Measurements from ENCODE around the gene ASIC4.

ASIC4 gene

DNA sequence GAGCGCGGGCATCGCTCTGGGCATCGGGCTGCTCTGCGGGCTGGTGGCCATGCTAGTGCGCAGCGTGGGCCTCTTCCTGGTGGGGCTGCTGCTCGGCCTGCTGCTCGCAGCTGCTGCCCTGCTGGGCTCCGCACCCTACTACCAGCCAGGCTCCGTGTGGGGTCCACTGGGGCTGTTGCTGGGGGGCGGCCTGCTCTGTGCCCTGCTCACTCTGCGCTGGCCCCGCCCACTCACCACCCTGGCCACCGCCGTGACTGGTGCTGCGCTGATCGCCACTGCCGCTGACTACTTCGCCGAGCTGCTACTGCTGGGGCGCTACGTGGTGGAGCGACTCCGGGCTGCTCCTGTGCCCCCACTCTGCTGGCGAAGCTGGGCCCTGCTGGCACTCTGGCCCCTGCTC lies 33.3 kb downstream of the ASIC4 start:
- no peak for ATAC-seq (ENCODE audit: low read depth)
- H3K36me3 Mint-ChIP-seq = no peaks in the 10 kb centered on the region

DNA sequence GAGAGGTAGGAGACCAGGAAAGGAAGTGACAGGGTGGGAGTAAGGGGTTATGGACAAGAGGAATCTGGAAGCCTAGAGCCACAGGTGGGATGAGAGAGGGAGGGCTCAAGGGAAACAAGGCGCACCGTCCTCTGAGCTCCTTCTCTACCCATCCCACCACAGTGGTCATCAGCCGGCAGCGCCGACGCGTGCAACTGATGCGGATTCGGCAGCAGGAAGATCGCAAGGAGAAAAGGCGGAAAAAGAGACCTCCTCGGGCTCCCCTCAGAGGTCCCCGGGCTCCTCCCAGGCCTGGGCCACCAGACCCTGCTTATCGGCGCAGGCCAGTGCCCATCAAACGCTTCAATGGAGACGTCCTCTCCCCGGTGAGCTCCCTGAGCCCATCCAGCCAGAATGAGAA lies 34.7 kb downstream of the ASIC4 start:
- no peak overlapping the region for H3K27ac Mint-ChIP-seq
- H3K4me1 Mint-ChIP-seq = peaks cover 12% of the 10 kb centered on the region
- no peak for DNase-seq (ENCODE audit: low spot score in 2 of 2)
- no peaks in the 10 kb centered on the region for H3K36me3 Mint-ChIP-seq
- peaks cover 51% of the 10 kb centered on the region for H3K27me3 Mint-ChIP-seq
- no peak for ATAC-seq (ENCODE audit: low read depth)
- no peak overlapping the region for H3K4me3 Mint-ChIP-seq
- no peaks in the 10 kb centered on the region for H3K9me3 Mint-ChIP-seq

More for the DNA sequence above, 33.3 kb downstream of the ASIC4 start:
- no peak for DNase-seq (ENCODE audit: low spot score in 2 of 2)
- H3K4me3 Mint-ChIP-seq = no peak overlapping the region
- H3K9me3 Mint-ChIP-seq = no peaks in the 10 kb centered on the region
- H3K27me3 Mint-ChIP-seq = peaks cover 44% of the 10 kb centered on the region
- peaks cover 12% of the 10 kb centered on the region for H3K4me1 Mint-ChIP-seq
- H3K27ac Mint-ChIP-seq = no peak overlapping the region

DNA sequence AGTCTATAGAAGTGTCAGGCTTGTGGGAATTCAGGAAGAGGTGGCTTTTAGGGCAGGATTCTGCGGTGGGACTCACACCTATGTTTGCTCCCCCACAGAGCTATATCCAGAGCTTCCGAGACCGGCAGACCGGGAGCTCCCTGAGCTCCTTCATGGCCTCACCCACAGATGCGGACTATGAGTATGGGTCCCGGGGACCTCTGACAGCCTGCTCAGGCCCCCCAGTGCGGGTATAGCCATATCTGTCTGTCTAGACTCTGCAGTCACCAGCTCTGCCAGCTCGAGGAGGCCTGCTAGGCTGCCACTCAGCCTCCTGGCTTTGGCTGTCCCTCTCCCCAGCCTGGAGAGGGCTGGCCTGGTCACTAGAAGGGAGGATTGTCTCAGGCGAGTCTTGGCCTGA lies 35.3 kb downstream of the ASIC4 start:
- H3K4me3 Mint-ChIP-seq = no peak overlapping the region
- H3K27me3 Mint-ChIP-seq = peaks cover 53% of the 10 kb centered on the region
- peaks cover 9% of the 10 kb centered on the region for H3K4me1 Mint-ChIP-seq
- no peak overlapping the region for H3K27ac Mint-ChIP-seq
- no peak for ATAC-seq (ENCODE audit: low read depth)
- H3K36me3 Mint-ChIP-seq = no peaks in the 10 kb centered on the region
- H3K9me3 Mint-ChIP-seq = no peaks in the 10 kb centered on the region
- no peak for DNase-seq (ENCODE audit: low spot score in 2 of 2)

DNA sequence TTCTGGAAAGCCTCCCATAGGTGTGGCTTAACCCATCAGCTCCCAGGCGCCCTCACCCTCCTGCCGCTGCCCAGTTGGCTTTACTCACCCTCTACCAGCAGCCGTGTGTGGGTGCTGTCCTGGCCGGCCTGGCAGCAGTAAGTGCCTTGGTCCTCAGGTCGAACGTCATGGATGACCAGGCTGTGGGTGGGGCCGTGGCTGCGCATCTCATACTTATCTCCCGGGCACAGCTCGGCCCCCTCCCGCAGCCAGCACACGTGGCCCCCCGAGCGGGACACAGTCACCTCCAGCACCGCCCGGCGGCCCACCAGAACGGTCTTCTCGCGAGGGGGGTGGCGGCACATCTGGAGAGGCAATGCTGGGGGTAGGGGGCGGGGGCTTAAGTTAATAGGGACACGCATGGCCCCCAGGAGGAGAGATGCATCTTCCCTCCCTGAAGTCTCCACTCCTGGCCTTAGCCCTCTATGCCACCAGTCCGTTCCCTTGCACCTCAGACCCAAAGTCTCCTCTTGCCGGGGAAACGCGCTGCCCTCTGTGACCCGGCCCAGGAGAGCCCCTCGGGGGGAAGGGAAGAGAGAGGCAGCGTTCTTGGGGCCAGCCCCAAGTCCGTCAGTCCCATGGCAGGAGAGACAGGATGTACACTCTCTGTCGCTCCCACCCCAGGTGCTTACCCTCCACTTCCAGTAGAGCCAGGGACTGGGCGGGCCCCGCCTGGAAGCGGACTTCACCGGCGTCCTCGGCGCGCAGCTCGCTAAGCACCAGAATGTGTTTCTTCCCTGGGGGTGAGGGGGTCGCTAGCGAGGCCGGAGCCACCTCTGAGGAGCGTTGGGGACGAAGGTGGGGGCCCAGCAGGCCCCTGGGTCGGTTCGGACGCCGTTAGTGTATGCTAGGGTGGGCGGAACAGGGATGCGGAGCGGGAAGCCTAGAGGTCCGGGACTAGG lies 37.4 kb downstream of the ASIC4 start:
- Mint-ChIP-seq H3K27ac (no peak overlapping the region), H3K4me1 (peaks cover 9% of the 10 kb centered on the region), H3K27me3 (peaks cover 44% of the 10 kb centered on the region), H3K4me3 (peak overlapping the region; percentile 76), H3K36me3 (no peaks in the 10 kb centered on the region), H3K9me3 (no peaks in the 10 kb centered on the region)
- no peak for DNase-seq (ENCODE audit: low spot score in 2 of 2)
- no peak for ATAC-seq (ENCODE audit: low read depth)

DNA sequence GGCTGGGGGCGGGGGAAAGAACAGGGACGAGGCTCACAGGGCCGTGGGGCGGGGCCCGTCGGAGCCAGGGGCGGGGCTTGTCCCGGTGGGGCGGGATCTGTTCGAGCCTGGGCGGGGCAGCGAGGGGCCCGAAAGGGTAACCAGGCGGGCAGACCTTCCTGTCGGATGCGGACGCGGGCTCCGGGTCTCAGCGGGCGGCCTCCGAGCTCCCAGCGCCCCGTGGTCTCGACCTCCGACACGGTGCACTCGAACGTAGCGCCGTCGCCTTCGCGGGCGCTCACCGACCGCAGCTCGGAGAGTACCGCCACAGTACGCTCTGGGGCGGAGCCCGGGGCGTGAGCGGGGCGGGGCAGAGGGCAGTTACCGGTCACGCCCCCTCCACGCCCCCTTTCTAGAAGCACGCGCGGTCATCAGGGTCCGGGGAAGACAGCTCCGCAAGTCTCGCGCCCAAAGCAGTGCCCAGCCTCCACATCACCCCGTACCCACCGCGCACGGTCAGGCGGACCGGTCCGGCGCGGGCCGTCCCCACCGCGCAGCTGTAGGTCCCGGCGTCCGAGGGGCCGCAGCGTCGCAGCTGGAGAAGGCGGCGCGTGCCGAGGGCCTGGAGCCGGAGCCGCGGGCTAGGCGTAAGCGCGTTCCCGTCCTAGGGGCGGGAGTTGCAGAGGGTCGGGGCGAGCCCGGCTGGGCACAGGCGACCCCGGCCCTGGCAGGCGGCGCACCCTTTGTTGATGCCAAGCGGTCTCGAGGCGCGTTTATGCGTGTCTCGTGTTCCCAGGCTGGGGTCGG lies 38.3 kb downstream of the ASIC4 start:
- Mint-ChIP-seq H3K27me3 (peaks cover 40% of the 10 kb centered on the region), H3K27ac (no peak overlapping the region), H3K9me3 (no peaks in the 10 kb centered on the region), H3K36me3 (no peaks in the 10 kb centered on the region), H3K4me3 (peak overlapping the region; percentile 76), H3K4me1 (peaks cover 9% of the 10 kb centered on the region)
- ATAC-seq (ENCODE audit: low read depth) (peak; percentile 96), DNase-seq (ENCODE audit: low spot score in 2 of 2) (peak; percentile 63 to 75)

DNA sequence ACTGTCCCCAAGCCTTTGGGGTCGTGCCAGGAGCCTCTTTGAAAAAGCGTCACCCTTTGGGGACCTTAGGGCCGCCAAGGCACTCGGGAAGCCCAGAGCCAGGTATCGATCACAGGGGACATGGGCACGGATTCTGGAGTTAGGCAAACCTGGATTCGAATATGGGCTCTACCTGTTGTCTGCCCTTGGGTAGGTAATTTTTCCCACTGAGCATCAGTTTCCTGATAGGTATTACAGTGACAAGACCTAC lies 38.8 kb downstream of the ASIC4 start:
- H3K9me3 Mint-ChIP-seq = no peaks in the 10 kb centered on the region
- ATAC-seq (ENCODE audit: low read depth) (no peak), DNase-seq (ENCODE audit: low spot score in 2 of 2) (no peak)
- H3K4me3 Mint-ChIP-seq = no peak overlapping the region
- H3K27ac Mint-ChIP-seq = no peak overlapping the region
- no peaks in the 10 kb centered on the region for H3K36me3 Mint-ChIP-seq
- H3K4me1 Mint-ChIP-seq = peaks cover 9% of the 10 kb centered on the region
- peaks cover 39% of the 10 kb centered on the region for H3K27me3 Mint-ChIP-seq

DNA sequence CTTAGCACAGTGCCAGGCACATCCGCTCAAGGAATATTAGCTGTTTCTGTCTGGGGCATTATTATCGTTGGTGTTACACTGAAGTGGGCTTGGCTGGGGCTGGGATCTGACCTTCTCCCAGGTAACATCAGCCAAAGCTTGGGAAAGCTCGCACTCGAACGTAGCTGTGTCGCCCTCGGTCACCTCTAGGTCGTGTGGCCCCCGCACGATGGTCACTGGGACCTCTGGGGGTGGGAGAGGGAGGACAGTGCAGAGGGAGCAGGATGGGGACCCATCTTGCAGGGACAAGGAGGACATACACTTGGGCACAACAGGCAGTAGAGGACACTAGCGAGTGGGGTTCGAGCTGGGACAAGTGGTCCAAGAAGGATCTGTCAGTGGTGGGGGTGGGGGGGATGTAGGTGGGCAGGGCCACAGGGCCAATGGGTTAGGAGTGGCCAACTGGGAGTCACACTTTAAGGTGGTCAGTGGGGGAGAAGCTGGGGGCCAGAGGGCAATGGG lies 39.2 kb downstream of the ASIC4 start:
- no peak for DNase-seq (ENCODE audit: low spot score in 2 of 2)
- H3K4me3 Mint-ChIP-seq = no peak overlapping the region
- H3K27me3 Mint-ChIP-seq = peaks cover 37% of the 10 kb centered on the region
- ATAC-seq (ENCODE audit: low read depth) = no peak
- H3K27ac Mint-ChIP-seq = no peak overlapping the region
- H3K36me3 Mint-ChIP-seq = no peaks in the 10 kb centered on the region
- H3K9me3 Mint-ChIP-seq = no peaks in the 10 kb centered on the region
- H3K4me1 Mint-ChIP-seq = peaks cover 9% of the 10 kb centered on the region

DNA sequence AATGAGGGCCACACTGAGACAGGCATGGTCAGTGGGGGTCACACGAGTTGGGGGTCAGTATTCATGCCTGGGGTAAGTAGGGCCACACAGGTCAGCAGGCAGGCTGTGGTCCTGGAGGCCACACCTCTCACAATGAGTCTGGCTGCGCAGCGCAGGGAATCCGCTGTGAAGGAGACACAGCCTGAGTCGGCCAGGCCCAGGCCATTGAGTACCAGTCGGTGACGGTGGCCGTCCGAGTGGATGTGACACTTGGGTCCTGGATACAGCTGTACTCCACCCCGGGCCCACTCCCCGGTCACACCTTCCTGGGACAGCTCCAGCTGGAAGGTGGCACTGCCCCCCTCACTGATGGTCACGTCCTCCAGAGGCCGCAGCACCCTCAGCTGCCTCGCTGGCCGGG lies 40.1 kb downstream of the ASIC4 start:
- Mint-ChIP-seq H3K27ac (no peak overlapping the region), H3K36me3 (no peaks in the 10 kb centered on the region), H3K4me3 (no peak overlapping the region), H3K9me3 (no peaks in the 10 kb centered on the region), H3K27me3 (peaks cover 34% of the 10 kb centered on the region), H3K4me1 (peaks cover 9% of the 10 kb centered on the region)
- DNase-seq (ENCODE audit: low spot score in 2 of 2) (no peak), ATAC-seq (ENCODE audit: low read depth) (no peak)

DNA sequence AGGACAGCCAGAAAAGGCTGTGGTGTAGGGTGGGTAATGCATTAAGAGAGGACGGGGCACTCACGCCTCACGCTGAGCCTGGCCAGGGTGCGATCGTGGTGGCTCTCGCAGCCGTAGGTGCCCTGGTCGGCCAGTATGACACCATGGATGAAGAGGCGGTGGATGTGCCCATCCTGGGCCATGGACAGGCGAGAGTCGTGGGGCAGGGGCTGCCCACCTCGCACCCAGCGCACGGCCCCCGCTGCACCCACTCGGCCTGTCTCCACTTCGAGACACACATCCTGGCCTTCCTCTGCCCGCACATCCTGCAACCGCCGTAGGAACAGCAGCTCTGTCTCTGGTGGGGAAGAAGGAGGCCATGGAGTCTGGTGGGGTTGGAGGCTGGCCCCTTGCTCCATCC lies 41.7 kb downstream of the ASIC4 start:
- Mint-ChIP-seq H3K9me3 (no peaks in the 10 kb centered on the region), H3K27me3 (peaks cover 36% of the 10 kb centered on the region), H3K4me3 (no peak overlapping the region), H3K36me3 (no peaks in the 10 kb centered on the region), H3K27ac (no peak overlapping the region), H3K4me1 (peaks cover 7% of the 10 kb centered on the region)
- no peak for ATAC-seq (ENCODE audit: low read depth)
- DNase-seq (ENCODE audit: low spot score in 2 of 2) = no peak

DNA sequence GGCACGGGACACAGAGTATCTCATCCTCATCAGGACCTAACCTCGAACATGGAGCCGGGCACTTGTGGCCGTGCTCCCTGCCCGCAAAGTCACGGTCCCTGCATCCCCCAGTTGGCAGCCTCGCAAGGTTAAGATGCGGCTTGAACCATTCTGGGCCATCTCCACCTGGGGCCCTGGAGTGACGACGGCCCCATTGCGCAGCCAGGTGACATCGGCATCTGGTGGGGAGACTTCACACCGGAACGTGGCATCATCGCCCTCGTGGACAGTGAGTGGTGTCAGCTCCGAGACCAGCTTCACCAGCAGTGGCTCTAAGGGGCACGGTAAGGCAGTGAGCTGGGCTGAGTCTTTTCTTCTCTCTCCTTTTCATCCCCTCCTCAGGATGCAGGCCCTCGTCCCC lies 42.1 kb downstream of the ASIC4 start:
- DNase-seq (ENCODE audit: low spot score in 2 of 2) (no peak), ATAC-seq (ENCODE audit: low read depth) (no peak)
- H3K9me3 Mint-ChIP-seq = no peaks in the 10 kb centered on the region
- peaks cover 6% of the 10 kb centered on the region for H3K4me1 Mint-ChIP-seq
- no peak overlapping the region for H3K4me3 Mint-ChIP-seq
- no peaks in the 10 kb centered on the region for H3K36me3 Mint-ChIP-seq
- H3K27ac Mint-ChIP-seq = no peak overlapping the region
- peaks cover 37% of the 10 kb centered on the region for H3K27me3 Mint-ChIP-seq

DNA sequence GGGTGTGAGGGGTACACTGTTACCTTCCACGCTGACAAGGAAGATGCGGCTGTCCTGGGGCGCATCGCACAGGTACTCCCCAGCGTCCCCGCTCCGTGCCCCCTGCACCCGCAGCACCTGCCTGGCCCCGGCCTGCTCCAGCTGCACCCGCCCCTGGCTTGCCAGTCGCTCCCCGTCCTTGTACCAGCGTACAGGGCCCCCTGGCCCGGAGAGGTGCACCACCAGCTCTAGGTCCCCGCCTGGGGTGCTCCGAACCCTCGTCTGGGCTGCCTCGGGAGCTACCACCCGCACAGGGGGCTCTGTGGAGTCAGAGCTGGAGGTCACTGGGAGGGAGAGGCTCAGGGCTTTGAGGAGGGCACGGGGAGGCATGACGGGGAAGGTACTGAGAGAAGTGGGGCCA lies 43.0 kb downstream of the ASIC4 start:
- Mint-ChIP-seq H3K4me3 (no peak overlapping the region), H3K27ac (no peak overlapping the region), H3K36me3 (no peaks in the 10 kb centered on the region), H3K9me3 (no peaks in the 10 kb centered on the region), H3K4me1 (peaks cover 2% of the 10 kb centered on the region), H3K27me3 (peaks cover 36% of the 10 kb centered on the region)
- DNase-seq (ENCODE audit: low spot score in 2 of 2) (no peak), ATAC-seq (ENCODE audit: low read depth) (no peak)

DNA sequence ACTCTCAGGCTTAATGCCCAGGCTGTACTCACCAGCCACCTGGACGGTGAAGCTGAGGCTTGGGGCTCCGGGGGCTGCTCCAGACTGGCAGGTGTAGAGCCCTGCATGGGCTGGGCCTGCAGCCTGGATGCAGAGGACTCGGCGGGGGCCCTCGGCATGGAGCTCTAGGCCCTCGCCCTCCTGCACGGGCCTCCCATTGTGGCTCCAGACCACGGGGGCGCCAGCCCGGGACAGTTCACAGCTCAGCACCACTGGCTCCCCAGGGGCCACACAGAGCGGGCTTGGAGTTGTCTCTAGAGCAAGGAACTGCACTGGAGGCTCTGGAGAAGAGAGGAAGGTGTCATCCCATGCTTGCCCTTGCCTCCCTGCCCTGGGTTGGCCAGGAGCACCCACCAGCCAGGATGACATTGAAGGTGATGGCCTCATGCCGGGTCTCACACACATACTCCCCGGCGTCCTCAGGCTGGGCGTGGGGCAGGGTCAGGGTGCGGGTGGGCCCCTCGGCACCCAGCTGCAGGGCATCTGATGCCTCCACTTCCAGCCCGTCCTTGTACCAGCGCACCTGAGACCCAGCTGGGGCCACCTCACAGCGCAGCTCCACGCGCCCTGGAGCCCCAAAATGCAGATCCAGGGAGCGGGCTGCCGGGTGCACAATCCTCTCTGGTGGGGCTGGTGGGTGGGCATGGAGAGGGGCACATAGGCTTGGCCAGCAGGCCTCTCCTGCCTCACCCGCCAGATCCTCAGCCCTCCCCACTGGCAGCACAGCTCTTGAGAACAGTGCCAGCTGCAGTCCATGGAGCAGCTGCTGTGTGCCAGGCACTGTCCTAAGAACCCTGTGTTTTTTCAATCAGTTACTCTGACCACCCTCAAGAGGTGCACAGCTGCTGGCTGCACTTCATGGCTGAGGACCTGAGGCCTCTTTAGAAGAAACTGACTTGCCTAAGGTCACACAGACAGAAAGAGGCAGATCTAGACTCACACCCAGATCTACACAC lies 43.8 kb downstream of the ASIC4 start:
- Mint-ChIP-seq H3K4me1 (peaks cover 2% of the 10 kb centered on the region), H3K27ac (no peak overlapping the region), H3K4me3 (no peak overlapping the region), H3K9me3 (no peaks in the 10 kb centered on the region), H3K36me3 (no peaks in the 10 kb centered on the region), H3K27me3 (peaks cover 41% of the 10 kb centered on the region)
- no peak for DNase-seq (ENCODE audit: low spot score in 2 of 2)
- ATAC-seq (ENCODE audit: low read depth) = no peak

DNA sequence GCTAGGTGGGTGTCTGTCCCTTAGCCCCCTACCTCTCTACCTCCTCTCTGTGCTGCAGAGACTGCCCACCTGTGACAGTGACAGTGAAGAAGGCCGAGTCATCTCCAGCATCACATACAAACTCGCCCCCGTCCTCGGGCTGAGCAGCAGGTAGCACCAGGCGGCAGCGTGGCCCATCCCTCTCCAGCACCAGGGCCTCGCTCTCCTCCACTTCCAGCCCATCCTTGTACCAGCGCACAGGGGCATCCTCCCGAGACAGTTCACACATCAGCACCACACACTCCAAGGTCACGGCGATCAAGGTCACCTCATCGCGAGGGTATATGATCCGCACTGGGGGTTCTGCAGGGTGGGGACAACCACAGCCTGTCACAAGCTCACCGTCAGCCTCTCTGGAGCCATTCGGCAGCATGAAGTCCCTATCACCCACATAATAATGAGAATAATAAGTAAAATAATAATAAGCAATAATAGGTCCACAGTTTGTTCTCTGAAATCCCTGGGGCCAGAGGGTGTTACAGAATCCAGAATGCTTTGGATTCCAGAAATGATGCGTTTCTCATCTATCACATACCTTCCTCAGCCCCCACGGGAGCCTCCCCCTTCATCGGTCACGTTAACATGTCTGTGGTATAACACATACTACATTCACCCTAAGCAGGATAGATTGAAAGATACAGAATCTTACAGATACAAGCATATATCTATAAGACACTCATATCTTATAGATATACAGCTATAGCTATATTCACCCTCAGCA lies 45.1 kb downstream of the ASIC4 start:
- DNase-seq (ENCODE audit: low spot score in 2 of 2) = no peak
- Mint-ChIP-seq H3K4me1 (no peaks in the 10 kb centered on the region), H3K9me3 (no peaks in the 10 kb centered on the region), H3K27me3 (peaks cover 37% of the 10 kb centered on the region), H3K4me3 (no peak overlapping the region), H3K27ac (no peak overlapping the region), H3K36me3 (no peaks in the 10 kb centered on the region)
- no peak for ATAC-seq (ENCODE audit: low read depth)

Measured in memory B cell (primary cell).